Urinary bladder (tissue), 4 donors: ENCODE measurements around the gene LONRF3. TPM values are rescaled to one million over a fixed set of nuclear protein-coding genes. Genes with fewer than 3 reads are reported as not detected.
"Not testable (repeated sequence)": the region's sequence is repeated elsewhere in the genome, so short reads cannot be mapped to it uniquely, and the experiment has no call there.

Source experiments
- DNase-seq: peaks from one replicate; pipeline ENCODE4 v3.0.0-alpha.2; 2015; ENCODE audit errors: extremely low spot score
- H3K27ac ChIP-seq: one replicate; pipeline ENCODE4 v1.5.1; 2013; ENCODE audit warnings: low read depth, mild to moderate bottlenecking, moderate library complexity
- H3K36me3 ChIP-seq: one replicate; pipeline ENCODE4 v1.6.1; 2013; ENCODE audit warnings: mild to moderate bottlenecking, moderate library complexity; ENCODE audit not compliant: insufficient read depth
- H3K4me1 ChIP-seq: one replicate; pipeline ENCODE4 v1.6.1; 2013; ENCODE audit warnings: mild to moderate bottlenecking, moderate library complexity; ENCODE audit not compliant: insufficient read depth
- H3K4me3 ChIP-seq: one replicate; pipeline ENCODE4 v1.5.1; 2013; ENCODE audit warnings: low read depth, low read length
- WGBS: extraction: QIAGEN DNeasy Blood & Tissue Kit; methylation state at CpG from one replicate; pipeline ENCODE4 v1.1.7; 2013; 5-methylcytosine and 5-hydroxymethylcytosine counted together
- polyA plus RNA-seq: library from polyadenylated mRNA; stranded (reverse); fragments of 200-250 nt; gene quantifications from one replicate; pipeline ENCODE4 v1.2.3, GENCODE V29; 2013
- total RNA-seq: library from RNA; depleted of rRNA; stranded (reverse); fragments of >200 nt; gene quantifications from one replicate; pipeline ENCODE4 v1.2.3, GENCODE V29; 2014
- donor health status: healthy with polysubstance abuse.
- donor health status: healthy.

LONRF3 gene
- total and polyA plus RNA-seq, 2 donors: 3.4 to 7.4 TPM

GRCh38 chrX:119004920-119005524, 30.6 kb downstream of the LONRF3 start:
- no peak for DNase-seq
- WGBS: 19% methylated on average over 5 of the region's 5 CpGs

GRCh38 chrX:119007189-119007770, 32.9 kb downstream of the LONRF3 start:
- Histone ChIP-seq H3K4me1 (no peaks in the 10 kb centered on the region), H3K4me3 (no peak overlapping the region), H3K36me3 (no peaks in the 10 kb centered on the region), H3K27ac (no peak overlapping the region)
- DNase-seq: no peak
- WGBS: 93% methylated on average over 3 of the region's 3 CpGs

More at GRCh38 chrX:119004920-119005524, 30.6 kb downstream of the LONRF3 start:
- no peak overlapping the region for H3K27ac ChIP-seq
- H3K36me3 ChIP-seq: no peaks in the 10 kb centered on the region
- H3K4me3 ChIP-seq: no peak overlapping the region
- no peaks in the 10 kb centered on the region for H3K4me1 ChIP-seq

DNA sequence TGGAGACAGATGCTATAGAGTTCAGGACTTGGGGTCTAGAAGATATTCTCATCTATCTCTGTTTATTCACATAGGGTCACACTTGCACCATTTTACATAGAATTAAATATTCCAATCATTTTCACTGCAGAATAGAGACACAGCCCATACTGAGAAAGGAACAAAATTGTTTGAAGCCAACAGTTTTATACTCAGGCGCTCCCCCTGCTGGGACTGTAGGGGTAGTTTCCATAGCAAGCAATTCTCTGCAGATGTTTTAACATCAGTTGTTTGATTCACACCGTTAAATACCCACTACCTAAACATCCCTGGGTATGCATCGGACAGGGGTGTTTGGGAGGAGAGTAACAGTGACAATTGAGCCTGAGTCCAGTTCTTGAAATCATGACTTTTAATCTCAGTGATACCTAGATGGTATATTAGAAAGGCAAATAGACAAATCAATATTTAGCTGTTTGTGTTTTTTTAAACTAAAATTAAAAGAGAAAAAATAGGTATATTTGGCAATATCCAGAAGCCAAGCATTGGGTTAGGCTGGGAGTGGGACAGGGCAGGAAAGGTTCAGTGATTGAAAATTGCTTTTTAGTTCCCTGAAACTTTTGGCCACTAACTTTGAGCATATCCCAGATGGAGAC, 33.8 kb downstream of the LONRF3 start:
- Histone ChIP-seq H3K4me1 (no peaks in the 10 kb centered on the region), H3K4me3 (no peak overlapping the region), H3K27ac (no peak overlapping the region), H3K36me3 (no peaks in the 10 kb centered on the region)
- WGBS: 21% methylated on average over 3 of the region's 3 CpGs
- no peak for DNase-seq

GRCh38 chrX:119009071-119009470, 34.7 kb downstream of the LONRF3 start:
- Histone ChIP-seq H3K4me1 (no peaks in the 10 kb centered on the region), H3K27ac (no peak overlapping the region), H3K36me3 (peaks cover 2% of the 10 kb centered on the region), H3K4me3 (no peak overlapping the region)
- no peak for DNase-seq
- 95% methylated on average over 4 of the region's 4 CpGs for WGBS

GRCh38 chrX:119010491-119010890, 36.1 kb downstream of the LONRF3 start:
- H3K36me3 ChIP-seq: peaks cover 5% of the 10 kb centered on the region
- WGBS: 88% methylated on average over 5 of the region's 5 CpGs

GRCh38 chrX:119013164-119013563, 38.7 kb downstream of the LONRF3 start:
- Histone ChIP-seq H3K4me3 (no peak overlapping the region), H3K36me3 (peaks cover 5% of the 10 kb centered on the region), H3K4me1 (no peaks in the 10 kb centered on the region), H3K27ac (no peak overlapping the region)
- DNase-seq: no peak
- 98% methylated on average over 3 of the region's 3 CpGs for WGBS

More at GRCh38 chrX:119010491-119010890, 36.1 kb downstream of the LONRF3 start:
- Histone ChIP-seq H3K4me1 (no peaks in the 10 kb centered on the region), H3K4me3 (no peak overlapping the region), H3K27ac (no peak overlapping the region)
- DNase-seq: no peak

DNA sequence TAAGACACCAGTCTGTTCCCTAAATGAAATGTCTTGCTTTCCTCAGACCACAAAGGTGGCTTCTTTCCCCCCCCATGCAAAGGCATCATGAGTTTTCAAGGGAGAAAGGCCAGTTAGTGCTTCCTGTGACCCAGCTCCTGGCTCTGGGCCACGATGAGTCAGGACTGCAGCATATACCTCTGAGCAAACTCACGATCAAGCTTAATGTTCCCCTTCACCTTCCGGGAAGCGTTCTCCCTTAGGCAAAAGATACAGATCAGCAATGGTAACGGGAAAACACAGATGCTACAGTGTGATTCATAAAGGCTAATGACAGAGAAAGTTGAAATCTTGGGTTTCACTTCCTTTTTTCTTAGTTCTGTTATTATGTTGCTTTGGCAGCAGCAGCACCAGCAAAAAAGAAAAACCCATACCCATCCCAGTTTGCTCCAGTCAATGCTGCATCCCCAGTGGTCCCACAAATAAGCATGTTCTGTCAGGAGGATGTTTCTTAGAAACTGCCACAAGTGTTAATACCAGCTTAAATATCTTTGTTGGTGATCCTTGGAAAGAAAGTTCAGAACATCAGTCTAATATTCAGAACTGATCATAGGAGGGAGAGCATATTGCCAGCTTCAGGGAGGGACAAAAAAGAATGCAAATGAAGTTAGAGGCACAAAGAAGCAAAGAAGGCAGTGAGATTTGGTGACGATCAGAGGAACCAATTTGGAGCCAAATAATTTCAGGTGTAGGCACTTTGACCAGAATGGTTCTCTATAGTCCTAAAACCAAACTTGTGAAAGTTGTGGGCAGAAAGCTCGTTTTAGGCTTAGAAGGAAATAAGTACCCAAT, 41.2 kb downstream of the LONRF3 start:
- no peak overlapping the region for H3K27ac ChIP-seq
- H3K4me1 ChIP-seq: no peaks in the 10 kb centered on the region
- DNase-seq: no peak
- peaks cover 5% of the 10 kb centered on the region for H3K36me3 ChIP-seq
- 54% methylated on average over 7 of the region's 7 CpGs for WGBS
- H3K4me3 ChIP-seq: no peak overlapping the region

GRCh38 chrX:119017077-119017476, 42.7 kb downstream of the LONRF3 start:
- 100% methylated on average over 1 of the region's 1 CpG for WGBS
- Histone ChIP-seq H3K27ac (no peak overlapping the region), H3K4me3 (no peak overlapping the region), H3K4me1 (no peaks in the 10 kb centered on the region), H3K36me3 (peaks cover 5% of the 10 kb centered on the region)
- DNase-seq: no peak

DNA sequence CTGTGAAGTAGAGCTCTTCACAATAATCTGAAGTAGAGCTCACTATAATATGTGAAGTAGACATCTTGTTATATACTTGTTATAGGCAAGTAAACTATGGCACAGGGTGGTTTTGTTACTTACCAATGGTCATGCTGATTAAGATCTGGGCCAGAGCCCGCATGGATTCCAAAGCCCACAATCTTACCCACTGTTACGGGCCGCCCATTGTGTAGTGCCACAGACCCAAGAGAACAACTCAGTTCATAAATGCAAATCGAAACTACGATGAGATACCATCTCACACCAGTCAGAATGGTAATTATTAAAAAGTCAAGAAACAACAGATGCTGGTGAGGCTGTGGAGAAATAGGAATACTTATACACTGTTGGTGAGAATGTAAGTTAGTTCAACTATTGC, 51.5 kb downstream of the LONRF3 start:
- Histone ChIP-seq H3K27ac (no peak overlapping the region), H3K4me3 (no peak overlapping the region), H3K36me3 (no peaks in the 10 kb centered on the region), H3K4me1 (no peaks in the 10 kb centered on the region)
- WGBS: 97% methylated on average over 5 of the region's 5 CpGs
- DNase-seq: no peak

DNA sequence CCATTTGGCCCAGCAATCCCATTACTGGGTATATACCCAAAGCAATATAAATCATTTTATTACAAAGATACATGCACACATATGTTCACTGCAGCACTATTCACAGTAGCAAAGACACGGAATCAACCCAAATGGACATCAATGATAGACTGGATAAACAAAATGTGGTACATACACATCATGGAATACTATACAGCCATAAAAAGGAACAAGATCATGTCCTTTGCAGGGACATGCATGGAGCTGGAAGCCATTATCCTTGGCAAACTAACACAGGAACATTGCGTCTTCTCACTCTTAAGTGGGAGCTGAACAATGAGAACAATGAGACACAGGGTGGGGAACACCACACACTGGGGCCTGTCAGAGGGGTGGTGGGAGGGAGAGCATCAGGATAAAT, 51.9 kb downstream of the LONRF3 start:
- 95% methylated on average over 2 of the region's 2 CpGs for WGBS
- H3K4me1 ChIP-seq, H3K27ac ChIP-seq, H3K4me3 ChIP-seq, DNase-seq, H3K36me3 ChIP-seq: not testable (repeated sequence)

- not testable (repeated sequence) for H3K36me3 ChIP-seq, H3K4me1 ChIP-seq, DNase-seq, H3K4me3 ChIP-seq, H3K27ac ChIP-seq
- 97% methylated on average over 28 of the region's 28 CpGs for WGBS
These were observed 53.7 kb downstream of the LONRF3 start for GRCh38 chrX:119027960-119028732.

DNA sequence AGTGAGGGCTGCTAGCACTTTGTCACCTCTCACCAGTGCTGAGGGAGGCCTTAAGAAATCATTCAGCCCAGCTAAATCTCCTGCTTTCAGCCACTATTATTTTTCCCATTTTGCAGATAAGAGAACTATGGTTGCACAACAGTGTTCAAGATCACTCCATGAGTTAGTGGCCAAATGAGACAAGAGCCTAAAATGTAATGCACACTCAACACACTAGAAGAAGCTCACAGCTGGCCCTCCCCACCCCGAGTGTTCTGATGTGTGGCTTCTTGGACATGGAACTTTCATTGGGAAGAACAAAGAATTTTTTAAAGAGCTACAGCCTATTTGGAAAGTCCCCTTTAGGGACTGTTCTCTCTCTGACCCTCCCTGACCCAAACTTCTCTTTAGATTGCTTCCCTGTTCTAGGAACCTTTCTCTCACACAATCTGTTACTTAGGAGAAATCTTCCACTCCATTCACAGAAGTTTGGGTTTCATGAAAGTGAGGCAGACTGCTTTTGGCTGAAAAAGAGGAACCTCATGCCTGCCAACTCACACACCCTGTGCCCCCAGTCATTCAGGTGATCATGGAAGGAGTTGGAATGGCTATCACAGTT, 54.4 kb downstream of the LONRF3 start:
- no peaks in the 10 kb centered on the region for H3K36me3 ChIP-seq
- no peaks in the 10 kb centered on the region for H3K4me1 ChIP-seq
- 87% methylated on average over 1 of the region's 1 CpG for WGBS
- H3K4me3 ChIP-seq: no peak overlapping the region
- no peak for DNase-seq
- H3K27ac ChIP-seq: no peak overlapping the region

DNA sequence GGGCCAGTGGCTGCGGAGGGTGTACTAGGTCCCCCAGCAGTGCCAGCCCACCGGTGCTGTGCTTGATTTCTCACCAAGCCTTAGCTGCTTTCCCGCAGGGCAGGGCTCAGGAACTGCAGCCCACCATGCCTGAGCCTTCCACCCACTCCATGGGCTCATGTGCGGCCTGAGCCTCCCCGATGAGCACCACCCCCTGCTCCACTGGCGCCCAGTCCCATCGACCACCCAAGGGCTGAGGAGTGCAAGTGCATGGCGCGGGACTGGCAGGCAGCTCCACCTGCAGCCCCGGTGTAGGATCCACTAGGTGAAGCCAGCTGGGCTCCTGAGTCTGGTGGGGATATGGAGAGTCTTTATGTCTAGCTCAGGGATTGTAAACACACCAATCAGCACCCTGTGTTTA, 55.2 kb downstream of the LONRF3 start:
- WGBS: 97% methylated on average over 10 of the region's 10 CpGs
- not testable (repeated sequence) for H3K4me1 ChIP-seq, H3K4me3 ChIP-seq, DNase-seq, H3K36me3 ChIP-seq, H3K27ac ChIP-seq
